GM23248 (cell line): ENCODE measurements around the gene C1orf53. TPM values are rescaled to one million over a fixed set of nuclear protein-coding genes. Genes with fewer than 3 reads are reported as not detected.

Experiments used
- DNase-seq: peaks from one replicate; pipeline ENCODE4 v3.0.0-alpha.2; 2015
- H2AFZ ChIP-seq: fragments of 200-600 bp; sonication (generic); 2 replicates; pipeline ENCODE4 v1.6.1; 2016; ENCODE audit warnings: antibody characterized with exemption
- H3F3A ChIP-seq: fragments of 200-600 bp; sonication (generic); 2 replicates; pipeline ENCODE4 v1.6.1; 2016; ENCODE audit warnings: mild to moderate bottlenecking, antibody characterized with exemption, mixed run types; ENCODE audit not compliant: insufficient read depth
- H3K27ac ChIP-seq: fragments of 200-600 bp; sonication (generic); 2 replicates; pipeline ENCODE4 v1.5.1; 2016; ENCODE audit warnings: mild to moderate bottlenecking
- H3K27me3 ChIP-seq: fragments of 200-600 bp; sonication (generic); replicated peaks from 2 replicates; pipeline ENCODE4 v1.6.1; 2016; ENCODE audit warnings: mild to moderate bottlenecking; ENCODE audit not compliant: insufficient read depth
- H3K36me3 ChIP-seq: fragments of 200-600 bp; sonication (generic); 2 replicates; pipeline ENCODE4 v1.6.1; 2016; ENCODE audit warnings: low read depth, mild to moderate bottlenecking
- H3K4me1 ChIP-seq: fragments of 200-600 bp; sonication (generic); 2 replicates; pipeline ENCODE4 v1.6.1; 2016; ENCODE audit warnings: mild to moderate bottlenecking; ENCODE audit not compliant: insufficient read depth
- H3K4me2 ChIP-seq: fragments of 200-600 bp; sonication (generic); one replicate; pipeline ENCODE4 v1.6.1; 2016; ENCODE audit warnings: mild to moderate bottlenecking; ENCODE audit not compliant: unreplicated experiment
- H3K4me3 ChIP-seq: fragments of 200-600 bp; sonication (generic); 2 replicates; pipeline ENCODE4 v1.5.1; 2016; ENCODE audit warnings: mild to moderate bottlenecking
- H3K79me2 ChIP-seq: fragments of 200-600 bp; sonication (generic); 2 replicates; pipeline ENCODE4 v1.6.1; 2016; ENCODE audit warnings: mild to moderate bottlenecking; ENCODE audit not compliant: insufficient read depth
- H3K9ac ChIP-seq: fragments of 200-600 bp; sonication (generic); 2 replicates; pipeline ENCODE4 v1.6.1; 2016; ENCODE audit warnings: mild to moderate bottlenecking
- H3K9me2 ChIP-seq: fragments of 200-600 bp; sonication (generic); 2 replicates; pipeline ENCODE4 v1.6.1; 2016; ENCODE audit warnings: mixed run types, mild to moderate bottlenecking, moderate library complexity; ENCODE audit not compliant: insufficient read depth
- H3K9me3 ChIP-seq: fragments of 200-600 bp; sonication (generic); one replicate; pipeline ENCODE4 v1.6.1; 2017; ENCODE audit warnings: low read depth
- H4K20me1 ChIP-seq: fragments of 200-600 bp; sonication (generic); 2 replicates; pipeline ENCODE4 v1.6.0; 2016; ENCODE audit not compliant: insufficient read depth
- EZH2 ChIP-seq: fragments of 200-600 bp; sonication (generic); IDR thresholded peaks from 2 replicates; pipeline ENCODE4 v1.6.1; 2018; ENCODE audit warnings: antibody characterized with exemption, mild to moderate bottlenecking; ENCODE audit not compliant: insufficient read depth, poor library complexity, severe bottlenecking
- EZH2phosphoT487 ChIP-seq: fragments of 200-600 bp; sonication (generic); IDR thresholded peaks from 2 replicates; pipeline ENCODE4 v1.6.1; 2018; ENCODE audit warnings: antibody characterized with exemption, moderate library complexity, mild to moderate bottlenecking, low read depth; ENCODE audit not compliant: insufficient read depth
- WGBS, 2 experiments: methylation state at CpG; one replicate each; pipeline ENCODE4 v1.1.6; 2015 to 2017; ENCODE audit warnings: low lambda C conversion rate in 2 of 2, low coverage in 1 of 2; ENCODE audit errors: missing lambda C conversion rate in 2 of 2; 5-methylcytosine and 5-hydroxymethylcytosine counted together
- in situ Hi-C: fragments of 300-500 bp; cut with MboI; formaldehyde crosslinking; loops from 2 replicates; pipeline ENCODE4 v1.15.0; 2020
- polyA plus RNA-seq: library from polyadenylated mRNA; unstranded; fragments of >200 nt; fragmentation: Nextera tagmentation; extraction: Ambion mirVana; gene quantifications from 2 replicates; pipeline ENCODE4 v1.2.1, GENCODE V29; 2016
- total RNA-seq: library from RNA; depleted of rRNA; stranded (reverse); fragments of >200 nt; shearing (Covaris generic); gene quantifications from 2 replicates; pipeline ENCODE4 v1.2.3, GENCODE V29; 2014

C1orf53 gene
- total and polyA plus RNA-seq, 2 experiments from 2014 or later, result 17.3 to 41.9 TPM

DNA sequence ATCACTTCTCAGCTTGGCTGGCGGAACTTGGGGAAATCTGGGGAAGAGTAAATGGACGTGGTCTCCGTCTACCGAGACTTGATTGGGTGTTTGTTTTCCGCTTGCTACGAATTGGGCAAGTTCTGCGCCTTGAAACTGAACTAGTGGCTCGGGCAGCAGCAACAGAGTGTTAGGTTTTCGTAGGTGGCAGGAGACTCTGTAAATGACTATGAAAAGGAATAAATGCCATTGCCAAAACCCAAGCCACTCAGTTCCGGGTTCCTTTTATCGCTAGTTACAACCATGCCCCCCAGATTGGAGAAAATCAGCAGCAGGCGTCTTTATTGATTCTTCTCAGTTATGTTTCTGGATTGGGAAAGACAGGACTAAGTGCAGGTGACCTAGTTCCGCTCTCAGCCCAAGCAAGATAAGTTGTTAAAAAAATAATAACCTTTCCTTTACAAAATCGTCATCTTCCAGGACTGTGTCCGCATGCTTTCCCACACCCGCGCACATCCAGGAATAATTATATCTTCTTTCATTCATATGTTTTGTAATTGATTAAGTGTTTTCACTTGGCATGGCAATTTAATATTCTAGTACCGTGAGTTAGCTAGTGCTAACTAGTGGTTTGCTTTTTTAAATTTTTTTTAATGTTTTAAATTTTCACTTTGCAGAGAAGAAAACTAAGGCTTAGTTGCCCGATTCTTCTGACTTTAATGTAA is 18.1 kb downstream of the C1orf53 start:
- Histone ChIP-seq H3K79me2 (no peaks in the 10 kb centered on the region), H3K4me2 (no peak overlapping the region), H4K20me1 (no peaks in the 10 kb centered on the region), H3K27me3 (peaks cover 68% of the 10 kb centered on the region), H3K9ac (no peak overlapping the region), H3F3A (no peaks in the 10 kb centered on the region), H3K27ac (no peak overlapping the region), H3K9me3 (no peaks in the 10 kb centered on the region), H3K36me3 (no peaks in the 10 kb centered on the region), H3K4me3 (no peak overlapping the region), H3K4me1 (0 out of 2 replicates have a peak, but pooled peaks cover 4% of the 10 kb centered on the region), H3K9me2 (no peaks in the 10 kb centered on the region), H2AFZ (no peak overlapping the region)
- in situ Hi-C loops, result loop anchor here (25.0 kb wide), 2 partner anchors 542 to 767 kb away; no protein-coding TSS in a partner anchor
- TF ChIP-seq EZH2phosphoT487 (no peak), EZH2 (peak; percentile 97)
- 32 to 34% methylated on average over 18 to 19 of the region's 19 CpGs for WGBS, 2 experiments
- DNase-seq, result no peak

DNA sequence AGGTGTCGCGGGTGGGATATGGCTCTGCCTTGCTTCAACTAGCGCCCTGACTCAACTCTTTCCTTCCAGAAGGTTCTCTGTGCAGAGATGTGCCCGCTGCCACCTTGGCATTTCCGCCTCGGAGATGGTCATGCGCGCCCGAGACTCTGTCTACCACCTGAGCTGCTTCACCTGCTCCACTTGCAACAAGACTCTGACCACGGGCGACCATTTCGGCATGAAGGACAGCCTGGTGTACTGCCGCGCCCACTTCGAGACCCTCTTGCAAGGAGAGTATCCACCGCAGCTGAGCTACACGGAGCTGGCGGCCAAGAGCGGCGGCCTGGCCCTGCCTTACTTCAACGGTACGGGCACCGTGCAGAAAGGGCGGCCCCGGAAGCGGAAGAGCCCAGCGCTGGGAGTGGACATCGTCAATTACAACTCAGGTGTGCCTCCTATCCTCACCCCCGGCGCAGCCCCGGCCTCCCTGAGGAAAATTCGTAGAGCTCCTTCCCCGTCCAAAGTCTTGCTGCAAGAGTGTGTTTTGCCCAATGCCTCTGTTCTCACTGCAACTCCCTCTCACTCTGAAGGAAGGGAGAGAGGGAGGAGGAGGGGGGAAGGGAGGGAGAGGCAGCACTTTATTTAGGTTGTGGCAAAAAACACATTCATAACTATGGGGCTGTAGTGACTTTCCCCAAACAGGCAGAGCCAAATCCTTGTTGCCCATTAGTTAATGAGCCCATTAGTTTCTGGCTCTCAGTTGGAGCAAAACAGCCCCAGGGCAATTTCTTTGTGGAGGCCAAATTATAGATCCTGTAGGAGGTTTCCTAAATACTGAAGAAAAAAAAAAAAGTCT is 19.0 kb downstream of the C1orf53 start:
- Histone ChIP-seq H3K27me3 (peaks cover 59% of the 10 kb centered on the region), H3F3A (no peaks in the 10 kb centered on the region), H3K4me2 (no peak overlapping the region), H3K36me3 (no peaks in the 10 kb centered on the region), H3K79me2 (no peaks in the 10 kb centered on the region), H3K4me3 (no peak overlapping the region), H3K9me2 (no peaks in the 10 kb centered on the region), H3K4me1 (0 out of 2 replicates have a peak, but pooled peaks cover under 1% of the 10 kb centered on the region), H4K20me1 (no peaks in the 10 kb centered on the region), H2AFZ (no peak overlapping the region), H3K27ac (no peak overlapping the region), H3K9me3 (no peaks in the 10 kb centered on the region), H3K9ac (no peak overlapping the region)
- WGBS, 2 experiments, result 28 to 32% methylated on average over 32 to 33 of the region's 33 CpGs
- in situ Hi-C loops, result loop anchor here (25.0 kb wide), 2 partner anchors 541 to 766 kb away; no protein-coding TSS in a partner anchor
- TF ChIP-seq EZH2 (no peak), EZH2phosphoT487 (no peak)
- no peak for DNase-seq

DNA sequence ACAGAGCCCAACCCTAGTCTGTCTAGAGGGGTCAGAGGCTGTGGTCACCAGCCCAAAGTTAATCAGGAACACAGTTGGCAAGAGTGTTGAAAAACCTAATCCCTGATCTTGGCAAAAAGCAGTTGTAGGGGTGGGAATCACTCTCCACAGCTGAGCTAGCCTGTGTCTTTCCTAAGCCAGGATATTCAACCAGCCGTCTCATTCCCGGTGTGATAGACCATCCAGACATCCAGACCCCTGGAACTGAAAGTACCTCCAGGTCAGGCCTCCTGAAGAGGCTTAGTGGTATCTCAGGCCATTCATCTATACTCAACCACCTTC is 19.6 kb downstream of the C1orf53 start:
- H3K4me2 ChIP-seq, result no peak overlapping the region
- H3F3A ChIP-seq, result no peaks in the 10 kb centered on the region
- WGBS, 2 experiments, result 96 to 100% methylated on average over 2 of the region's 2 CpGs
- no peak for DNase-seq
- TF ChIP-seq EZH2phosphoT487 (no peak), EZH2 (no peak)
- H3K27me3 ChIP-seq, result peaks cover 53% of the 10 kb centered on the region
- no peak overlapping the region for H3K9ac ChIP-seq
- no peaks in the 10 kb centered on the region for H3K36me3 ChIP-seq
- no peaks in the 10 kb centered on the region for H3K9me3 ChIP-seq
- H2AFZ ChIP-seq, result no peak overlapping the region
- no peaks in the 10 kb centered on the region for H3K4me1 ChIP-seq
- H3K27ac ChIP-seq, result no peak overlapping the region
- H3K9me2 ChIP-seq, result no peaks in the 10 kb centered on the region
- no peaks in the 10 kb centered on the region for H4K20me1 ChIP-seq
- in situ Hi-C loops, result loop anchor here (25.0 kb wide), 2 partner anchors 540 to 765 kb away; no protein-coding TSS in a partner anchor
- no peaks in the 10 kb centered on the region for H3K79me2 ChIP-seq
- no peak overlapping the region for H3K4me3 ChIP-seq

DNA sequence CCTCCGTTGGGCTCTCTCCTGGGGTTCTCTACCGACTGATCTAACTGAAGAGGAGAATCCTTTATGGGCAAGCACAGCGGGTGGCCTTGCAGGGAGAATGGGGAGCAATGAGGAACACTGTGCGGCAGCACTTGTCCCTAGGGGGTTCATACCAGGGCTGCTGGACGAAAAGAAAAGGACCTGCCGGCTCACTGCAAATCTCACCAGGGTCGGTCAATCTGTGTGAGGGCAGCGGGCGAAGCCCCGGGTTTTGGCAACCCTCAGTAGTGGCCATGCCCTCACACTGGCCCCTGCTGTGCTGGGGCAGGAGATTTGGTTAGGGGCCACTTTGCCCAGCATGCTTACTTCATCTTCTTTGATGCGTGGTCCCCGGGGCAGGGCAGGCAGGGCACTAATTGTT is 20.6 kb downstream of the C1orf53 start:
- in situ Hi-C loops, result loop anchor here (25.0 kb wide), 2 partner anchors 539 to 764 kb away; no protein-coding TSS in a partner anchor
- peaks cover 43% of the 10 kb centered on the region for H3K27me3 ChIP-seq
- no peak for DNase-seq
- no peak overlapping the region for H2AFZ ChIP-seq
- H3K9ac ChIP-seq, result no peak overlapping the region
- H3K36me3 ChIP-seq, result no peaks in the 10 kb centered on the region
- H3K9me3 ChIP-seq, result no peaks in the 10 kb centered on the region
- H3K4me1 ChIP-seq, result no peaks in the 10 kb centered on the region
- H3K4me3 ChIP-seq, result no peak overlapping the region
- TF ChIP-seq EZH2 (no peak), EZH2phosphoT487 (no peak)
- H3F3A ChIP-seq, result no peaks in the 10 kb centered on the region
- no peak overlapping the region for H3K27ac ChIP-seq
- no peaks in the 10 kb centered on the region for H3K79me2 ChIP-seq
- no peaks in the 10 kb centered on the region for H4K20me1 ChIP-seq
- H3K9me2 ChIP-seq, result no peaks in the 10 kb centered on the region
- 81 to 88% methylated on average over 12 of the region's 12 CpGs for WGBS, 2 experiments
- H3K4me2 ChIP-seq, result no peak overlapping the region
